GM23338 (cell line): ENCODE measurements around the gene TMCC1.

Experiments
- CREB1 ChIP-seq: fragments of 250-450 bp; sonication (Bioruptor Pico); IDR thresholded peaks from 2 replicates; pipeline ENCODE4 v1.5.0; 2020; ENCODE audit warnings: low read depth, mild to moderate bottlenecking, moderate library complexity
- CTCF ChIP-seq, 2 experiments: fragments of 200-600 bp in 1 of 2; sonication (generic) in 1 of 2; conservative IDR thresholded peaks; 2 replicates each; pipeline versions ENCODE4 v1.5.1 to v1.6.1; 2016 to 2017; ENCODE audit warnings: antibody characterized with exemption in 2 of 2, low read depth in 2 of 2, mild to moderate bottlenecking in 2 of 2, moderate library complexity in 1 of 2
- ETS1 ChIP-seq: IDR thresholded peaks from 2 replicates; pipeline ENCODE4 v1.6.1; 2016; ENCODE audit warnings: antibody characterized with exemption
- EZH2 ChIP-seq: fragments of 200-600 bp; sonication (generic); IDR thresholded peaks from one replicate; pipeline ENCODE4 v1.8.0; 2017; ENCODE audit warnings: antibody characterized with exemption, mild to moderate bottlenecking, low read depth; ENCODE audit not compliant: unreplicated experiment
- EZH2phosphoT487 ChIP-seq: fragments of 200-600 bp; sonication (generic); IDR thresholded peaks from one replicate; pipeline ENCODE4 v1.8.1; 2018; ENCODE audit warnings: antibody characterized with exemption; ENCODE audit not compliant: unreplicated experiment
- JUNB ChIP-seq: IDR thresholded peaks from one replicate; pipeline ENCODE4 v1.6.1; 2016; ENCODE audit warnings: antibody characterized with exemption; ENCODE audit not compliant: unreplicated experiment
- NANOG ChIP-seq: IDR thresholded peaks from 2 replicates; pipeline ENCODE4 v1.6.1; 2016; ENCODE audit warnings: antibody characterized with exemption, borderline replicate concordance
- POLR2AphosphoS5 ChIP-seq: IDR thresholded peaks from 2 replicates; pipeline ENCODE4 v1.6.1; 2016; ENCODE audit warnings: antibody characterized with exemption, low read depth
- REST ChIP-seq: IDR thresholded peaks from one replicate; pipeline ENCODE4 v1.6.1; 2018; ENCODE audit warnings: antibody characterized with exemption; ENCODE audit not compliant: unreplicated experiment
- STAT1 ChIP-seq: IDR thresholded peaks from one replicate; pipeline ENCODE4 v1.6.1; 2016; ENCODE audit warnings: antibody characterized with exemption; ENCODE audit not compliant: unreplicated experiment
- ZNF114 ChIP-seq: fragments of 250-450 bp; sonication (Bioruptor Pico); IDR thresholded peaks from 2 replicates; pipeline ENCODE4 v1.5.0; 2020; ENCODE audit warnings: mild to moderate bottlenecking, moderate library complexity
- ZNF331 ChIP-seq: fragments of 250-450 bp; sonication (Bioruptor Pico); IDR thresholded peaks from 2 replicates; pipeline ENCODE4 v1.5.0; 2020; ENCODE audit warnings: low read depth, mild to moderate bottlenecking, moderate library complexity
- ZNF462 ChIP-seq: fragments of 250-450 bp; sonication (Bioruptor Pico); IDR thresholded peaks from 2 replicates; pipeline ENCODE4 v1.5.0; 2020; ENCODE audit warnings: mild to moderate bottlenecking, moderate library complexity

GRCh38 chr3:129758785-129759320, 134.7 kb downstream of the TMCC1 start:
- TF ChIP-seq CTCF (conservative IDR thresholded peaks at IDR 0.05; ENCODE audit: low read depth in 2 of 2) (no peak), ZNF114 (no peak), CREB1 (CRISPR knock-in tag) (no peak), POLR2AphosphoS5 (no peak), STAT1 (no peak), EZH2 (no peak), JUNB (no peak), ZNF462 (CRISPR knock-in tag) (no peak), REST (no peak), EZH2phosphoT487 (no peak), ETS1 (no peak), NANOG (no peak), ZNF331 (CRISPR knock-in tag) (no peak)
